ENCODE data around the gene SLC22A17.

The SLC22A17 gene

DNA sequence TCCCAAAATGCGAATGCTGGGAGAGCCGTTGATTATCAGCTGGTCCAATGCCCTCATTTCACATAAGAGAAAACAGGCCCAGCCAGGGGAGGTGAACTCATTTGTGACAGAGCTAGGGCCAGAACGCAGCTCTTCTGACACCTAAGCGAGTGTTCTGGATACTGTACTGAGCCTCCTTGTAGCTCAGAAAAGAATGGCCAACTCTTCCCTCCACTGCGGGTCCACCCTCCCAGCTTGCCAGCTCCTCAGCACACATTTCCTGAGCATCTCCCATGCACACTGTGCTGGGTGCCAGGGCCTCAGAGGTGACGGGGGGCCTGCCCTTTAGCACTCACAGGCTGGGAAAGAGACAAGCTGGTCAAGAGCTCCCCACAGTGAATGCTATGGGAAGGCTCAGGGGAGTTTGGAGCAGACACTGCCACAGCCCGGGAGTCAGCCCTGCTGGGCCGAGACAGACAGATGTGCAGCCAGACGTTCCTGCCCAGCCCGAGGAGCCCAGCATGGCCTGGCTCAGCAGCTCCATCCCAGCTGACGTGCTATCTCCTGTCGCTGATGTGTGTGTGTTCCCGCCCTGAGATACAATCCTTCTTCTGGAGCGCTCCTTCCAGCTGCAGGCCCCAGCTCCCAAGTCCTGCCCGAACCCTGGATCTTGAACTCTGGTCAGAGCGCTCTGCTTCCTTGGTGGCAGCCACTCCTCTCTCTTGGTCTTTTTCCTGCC, 27.7 kb upstream of the SLC22A17 start:
- no peaks in the 10 kb centered on the region for H3K9me3 ChIP-seq (ENCODE audit: control insufficient read depth, low read length)
- no peak for DNase-seq (ENCODE audit: low read depth)
- peaks cover 74% of the 10 kb centered on the region for H3K27me3 ChIP-seq (replicated peaks; ENCODE audit: control insufficient read depth, insufficient read depth, low read length)
- H3K9ac ChIP-seq (ENCODE audit: low read length) = no peak overlapping the region
- no peak overlapping the region for H3K4me3 ChIP-seq (ENCODE audit: low read length)
- no peaks in the 10 kb centered on the region for H3K36me3 ChIP-seq (ENCODE audit: control insufficient read depth, insufficient read depth, low read length, severe bottlenecking)
- no peaks in the 10 kb centered on the region for H3K4me1 ChIP-seq (ENCODE audit: control insufficient read depth, insufficient read depth, low read length)

DNA sequence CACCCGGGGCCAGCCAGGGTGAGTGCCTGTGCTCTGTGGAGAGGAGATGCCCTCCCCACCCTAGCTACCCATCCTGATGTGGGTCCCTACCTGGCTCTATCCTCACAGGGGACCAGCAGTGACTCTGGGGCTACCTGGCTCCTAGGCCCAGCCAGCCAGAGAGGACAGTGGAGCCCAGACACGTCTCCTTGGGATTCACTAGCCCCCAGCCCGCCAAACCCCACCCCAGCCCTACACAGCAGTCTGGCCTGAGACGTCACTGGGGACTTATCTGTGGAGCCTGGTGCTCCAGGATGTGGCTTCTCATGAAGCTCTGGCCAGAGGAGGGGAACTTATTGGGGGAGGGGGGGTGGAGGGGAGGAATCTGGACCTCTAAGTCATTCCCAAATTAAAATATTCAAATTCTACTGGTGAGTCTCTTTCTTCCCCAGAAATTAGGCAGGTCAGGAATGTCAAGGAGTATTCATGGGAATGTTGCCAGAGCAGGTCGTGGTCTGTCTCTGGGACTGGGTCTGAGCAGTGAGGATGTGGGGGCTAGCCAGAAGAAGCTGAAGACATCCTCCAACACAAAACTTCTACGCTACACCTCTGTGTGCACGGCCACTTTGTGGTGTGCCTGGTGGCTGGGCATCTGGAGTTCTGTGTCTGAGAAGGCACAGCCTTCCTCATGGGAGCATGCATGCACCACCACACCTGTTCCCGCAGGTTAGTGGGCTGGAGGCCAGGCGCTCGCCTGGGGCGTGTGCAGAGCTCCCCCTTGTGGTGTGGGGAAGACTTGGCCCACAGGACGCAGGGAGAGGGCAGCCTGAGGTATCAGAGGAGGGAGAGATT, 26.9 kb upstream of the SLC22A17 start:
- Histone ChIP-seq H3K4me1 (ENCODE audit: control insufficient read depth, insufficient read depth, low read length) (no peaks in the 10 kb centered on the region), H3K36me3 (ENCODE audit: control insufficient read depth, insufficient read depth, low read length, severe bottlenecking) (no peaks in the 10 kb centered on the region), H3K9me3 (ENCODE audit: control insufficient read depth, low read length) (no peaks in the 10 kb centered on the region), H3K9ac (ENCODE audit: low read length) (no peak overlapping the region), H3K4me3 (ENCODE audit: low read length) (no peak overlapping the region), H3K27me3 (replicated peaks; ENCODE audit: control insufficient read depth, insufficient read depth, low read length) (peaks cover 69% of the 10 kb centered on the region)
- DNase-seq (ENCODE audit: low read depth) = peak; percentile 75

DNA sequence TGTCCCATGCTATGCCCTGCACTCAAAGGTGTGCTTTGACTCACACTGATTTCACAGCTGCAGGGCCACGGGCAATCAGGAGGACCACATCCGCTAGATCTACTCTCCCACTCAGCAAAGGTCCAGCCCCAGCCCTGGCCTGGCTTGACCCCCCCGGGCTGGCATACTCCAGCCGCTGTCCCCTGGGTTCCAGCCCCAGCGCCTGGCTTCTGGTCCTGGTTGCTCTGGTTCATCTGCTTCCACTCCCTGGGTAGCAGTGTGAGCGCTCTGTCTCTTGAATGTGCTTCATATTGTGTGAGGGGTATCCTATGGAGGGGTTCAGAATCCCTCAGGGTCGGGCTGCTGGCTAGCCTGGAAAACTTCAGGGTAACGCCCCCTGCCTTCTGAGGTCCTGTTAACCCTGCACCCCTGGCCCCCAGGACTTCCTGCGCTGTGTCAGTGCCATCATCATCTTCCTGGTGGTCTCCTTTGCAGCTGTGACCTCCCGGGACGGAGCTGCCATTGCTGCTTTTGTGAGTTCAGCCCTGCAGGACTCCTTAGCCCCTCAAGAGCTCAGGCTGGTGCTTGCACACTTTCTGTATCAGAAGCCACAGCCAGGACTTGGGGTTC, 26.0 kb upstream of the SLC22A17 start:
- Histone ChIP-seq H3K36me3 (ENCODE audit: control insufficient read depth, insufficient read depth, low read length, severe bottlenecking) (no peaks in the 10 kb centered on the region), H3K27me3 (replicated peaks; ENCODE audit: control insufficient read depth, insufficient read depth, low read length) (peaks cover 74% of the 10 kb centered on the region), H3K4me1 (ENCODE audit: control insufficient read depth, insufficient read depth, low read length) (no peaks in the 10 kb centered on the region), H3K9me3 (ENCODE audit: control insufficient read depth, low read length) (no peaks in the 10 kb centered on the region), H3K9ac (ENCODE audit: low read length) (no peak overlapping the region), H3K4me3 (ENCODE audit: low read length) (no peak overlapping the region)
- no peak for DNase-seq (ENCODE audit: low read depth)

DNA sequence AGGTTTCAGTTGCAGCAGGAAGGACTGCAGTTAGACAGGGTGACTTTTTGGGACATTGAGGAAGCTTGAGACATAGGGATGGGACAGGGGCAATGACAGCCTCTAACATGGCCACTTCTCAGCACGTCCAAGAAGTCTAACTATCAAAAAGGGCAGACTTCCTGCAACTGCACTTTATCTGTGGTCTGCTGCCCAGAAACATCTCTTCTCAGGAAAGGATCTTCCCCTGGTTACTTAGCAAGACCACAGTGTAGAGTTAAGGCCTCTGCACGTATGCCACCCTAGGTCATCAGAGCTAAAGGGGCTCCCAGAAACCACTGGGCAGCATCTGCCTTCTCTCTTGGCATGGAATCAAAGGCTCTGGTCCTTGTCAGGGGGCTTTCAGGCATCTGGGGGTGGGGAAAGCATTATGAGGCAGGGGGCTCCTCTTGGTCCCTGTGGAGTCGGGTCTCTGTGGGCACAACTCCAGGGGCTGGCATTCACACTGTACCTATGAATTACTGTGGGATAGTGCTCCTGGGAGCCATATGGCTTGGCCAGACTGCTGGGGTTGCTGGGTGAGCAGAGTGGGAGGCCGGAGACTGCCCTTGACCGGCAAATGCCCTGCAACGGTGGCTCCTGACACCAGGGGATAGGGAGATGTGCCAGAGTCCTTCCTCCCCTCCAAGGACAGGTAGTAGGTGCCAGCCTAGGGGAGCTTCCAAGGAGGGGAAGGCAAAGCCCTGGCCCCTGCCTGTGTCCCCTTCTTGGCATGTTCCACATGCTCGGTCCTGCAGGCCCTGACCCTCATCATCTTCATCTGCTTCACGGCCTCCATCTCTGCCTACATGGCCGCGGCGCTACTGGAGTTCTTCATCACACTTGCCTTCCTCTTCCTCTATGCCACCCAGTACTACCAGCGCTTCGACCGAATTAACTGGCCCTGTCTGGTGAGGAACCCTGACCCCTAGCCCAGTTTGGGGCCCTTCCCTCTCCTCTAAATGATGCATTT, 25.2 kb upstream of the SLC22A17 start:
- H3K4me3 ChIP-seq (ENCODE audit: low read length) = no peak overlapping the region
- H3K27me3 ChIP-seq (replicated peaks; ENCODE audit: control insufficient read depth, insufficient read depth, low read length) = peaks cover 69% of the 10 kb centered on the region
- H3K4me1 ChIP-seq (ENCODE audit: control insufficient read depth, insufficient read depth, low read length) = no peaks in the 10 kb centered on the region
- H3K9ac ChIP-seq (ENCODE audit: low read length) = no peak overlapping the region
- no peaks in the 10 kb centered on the region for H3K36me3 ChIP-seq (ENCODE audit: control insufficient read depth, insufficient read depth, low read length, severe bottlenecking)
- no peak for DNase-seq (ENCODE audit: low read depth)
- no peaks in the 10 kb centered on the region for H3K9me3 ChIP-seq (ENCODE audit: control insufficient read depth, low read length)

DNA sequence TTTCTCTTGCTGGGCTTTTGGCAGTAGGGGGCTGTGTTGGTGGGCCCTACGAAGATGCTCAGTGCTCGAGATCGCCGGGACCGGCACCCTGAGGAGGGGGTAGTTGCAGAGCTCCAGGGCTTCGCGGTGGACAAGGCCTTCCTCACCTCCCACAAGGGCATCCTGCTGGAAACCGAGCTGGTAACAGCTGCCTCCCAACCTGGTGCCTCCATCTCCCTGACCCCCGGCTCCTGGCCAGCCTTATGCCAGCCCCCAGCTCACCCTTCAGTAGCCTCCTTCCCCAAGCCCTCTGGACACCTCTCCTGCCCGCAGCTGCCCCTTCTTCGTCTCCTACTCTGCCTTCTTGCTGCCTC, 24.5 kb upstream of the SLC22A17 start:
- Histone ChIP-seq H3K9me3 (ENCODE audit: control insufficient read depth, low read length) (no peaks in the 10 kb centered on the region), H3K4me3 (ENCODE audit: low read length) (no peak overlapping the region), H3K4me1 (ENCODE audit: control insufficient read depth, insufficient read depth, low read length) (no peaks in the 10 kb centered on the region), H3K9ac (ENCODE audit: low read length) (no peak overlapping the region), H3K36me3 (ENCODE audit: control insufficient read depth, insufficient read depth, low read length, severe bottlenecking) (no peaks in the 10 kb centered on the region), H3K27me3 (replicated peaks; ENCODE audit: control insufficient read depth, insufficient read depth, low read length) (peaks cover 65% of the 10 kb centered on the region)
- DNase-seq (ENCODE audit: low read depth) = no peak

DNA sequence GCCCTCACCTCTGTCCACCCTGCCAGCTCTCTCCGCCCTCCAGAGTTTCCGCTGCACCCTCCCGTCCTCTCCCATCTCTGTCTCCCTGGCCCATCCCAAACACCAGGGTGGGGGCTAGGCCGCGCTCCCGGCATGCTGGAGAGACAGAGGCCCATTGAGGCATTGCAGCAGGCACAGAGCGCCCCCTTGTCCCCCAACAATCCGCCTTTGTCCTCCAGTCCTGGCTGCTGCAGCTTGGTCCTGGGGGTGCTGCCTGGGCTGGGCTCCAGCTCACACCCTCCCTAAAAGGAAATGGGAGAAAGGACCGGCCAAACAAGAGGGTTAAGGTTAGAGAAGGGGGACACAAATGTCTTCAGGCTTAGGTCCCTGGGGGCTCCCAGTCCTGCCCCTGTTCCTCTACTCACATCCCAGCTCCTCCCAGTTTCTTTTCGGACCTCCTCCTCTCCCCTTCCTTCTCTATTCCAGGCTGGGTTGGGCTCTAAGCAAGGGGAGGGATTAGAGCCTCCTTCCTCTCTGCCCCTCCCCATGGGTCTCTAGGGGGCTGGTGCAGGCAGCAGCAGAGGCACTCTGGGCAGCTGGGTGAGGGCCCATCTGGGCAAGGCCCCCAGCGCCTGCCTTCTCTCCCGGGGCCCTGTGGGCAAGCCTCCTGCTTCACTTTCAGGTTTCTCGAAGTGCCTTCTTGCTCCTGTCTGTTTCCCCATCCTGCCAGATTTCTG, 24.0 kb upstream of the SLC22A17 start, which contains the start of gene CMTM5:
Gene CMTM5, plus strand, starts transcription at position 565 of the 716 bp plus-strand sequence. CDS start 206 bp downstream, outside the sequence.
- no peaks in the 10 kb centered on the region for H3K36me3 ChIP-seq (ENCODE audit: control insufficient read depth, insufficient read depth, low read length, severe bottlenecking)
- no peak within 1 kb of the TSS for H3K9ac ChIP-seq (ENCODE audit: low read length)
- DNase-seq (ENCODE audit: low read depth) = no peak
- no peaks in the 10 kb centered on the region for H3K4me1 ChIP-seq (ENCODE audit: control insufficient read depth, insufficient read depth, low read length)
- no peak within 1 kb of the TSS for H3K4me3 ChIP-seq (ENCODE audit: low read length)
- H3K27me3 ChIP-seq (replicated peaks; ENCODE audit: control insufficient read depth, insufficient read depth, low read length) = peaks cover 61% of the 10 kb centered on the region
- H3K9me3 ChIP-seq (ENCODE audit: control insufficient read depth, low read length) = no peaks in the 10 kb centered on the region

DNA sequence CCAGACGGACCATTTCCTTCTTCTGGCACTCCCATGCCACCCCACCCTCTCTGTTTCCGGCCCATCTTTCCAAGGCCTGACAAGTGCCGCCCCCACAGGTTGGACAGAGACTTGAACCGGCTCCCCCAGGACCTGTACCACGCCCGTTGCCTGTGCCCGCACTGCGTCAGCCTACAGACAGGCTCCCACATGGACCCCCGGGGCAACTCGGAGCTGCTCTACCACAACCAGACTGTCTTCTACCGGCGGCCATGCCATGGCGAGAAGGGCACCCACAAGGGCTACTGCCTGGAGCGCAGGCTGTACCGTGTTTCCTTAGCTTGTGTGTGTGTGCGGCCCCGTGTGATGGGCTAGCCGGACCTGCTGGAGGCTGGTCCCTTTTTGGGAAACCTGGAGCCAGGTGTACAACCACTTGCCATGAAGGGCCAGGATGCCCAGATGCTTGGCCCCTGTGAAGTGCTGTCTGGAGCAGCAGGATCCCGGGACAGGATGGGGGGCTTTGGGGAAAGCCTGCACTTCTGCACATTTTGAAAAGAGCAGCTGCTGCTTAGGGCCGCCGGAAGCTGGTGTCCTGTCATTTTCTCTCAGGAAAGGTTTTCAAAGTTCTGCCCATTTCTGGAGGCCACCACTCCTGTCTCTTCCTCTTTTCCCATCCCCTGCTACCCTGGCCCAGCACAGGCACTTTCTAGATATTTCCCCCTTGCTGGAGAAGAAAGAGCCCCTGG, 23.0 kb upstream of the SLC22A17 start:
- peaks cover 54% of the 10 kb centered on the region for H3K27me3 ChIP-seq (replicated peaks; ENCODE audit: control insufficient read depth, insufficient read depth, low read length)
- no peaks in the 10 kb centered on the region for H3K4me1 ChIP-seq (ENCODE audit: control insufficient read depth, insufficient read depth, low read length)
- H3K9ac ChIP-seq (ENCODE audit: low read length) = no peak overlapping the region
- DNase-seq (ENCODE audit: low read depth) = no peak
- no peaks in the 10 kb centered on the region for H3K36me3 ChIP-seq (ENCODE audit: control insufficient read depth, insufficient read depth, low read length, severe bottlenecking)
- H3K9me3 ChIP-seq (ENCODE audit: control insufficient read depth, low read length) = no peaks in the 10 kb centered on the region
- H3K4me3 ChIP-seq (ENCODE audit: low read length) = no peak overlapping the region

DNA sequence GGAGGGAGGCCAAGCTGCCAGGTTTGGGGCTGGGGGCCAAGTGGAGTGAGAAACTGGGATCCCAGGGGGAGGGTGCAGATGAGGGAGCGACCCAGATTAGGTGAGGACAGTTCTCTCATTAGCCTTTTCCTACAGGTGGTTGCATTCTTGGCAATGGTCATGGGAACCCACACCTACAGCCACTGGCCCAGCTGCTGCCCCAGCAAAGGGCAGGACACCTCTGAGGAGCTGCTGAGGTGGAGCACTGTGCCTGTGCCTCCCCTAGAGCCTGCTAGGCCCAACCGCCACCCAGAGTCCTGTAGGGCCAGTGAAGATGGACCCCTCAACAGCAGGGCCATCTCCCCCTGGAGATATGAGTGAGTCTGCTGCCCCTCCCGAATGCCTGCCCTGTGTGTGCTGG, 20.4 kb upstream of the SLC22A17 start:
- no peak for DNase-seq (ENCODE audit: low read depth)
- Histone ChIP-seq H3K9ac (ENCODE audit: low read length) (no peak overlapping the region), H3K4me3 (ENCODE audit: low read length) (no peak overlapping the region), H3K27me3 (replicated peaks; ENCODE audit: control insufficient read depth, insufficient read depth, low read length) (peaks cover 46% of the 10 kb centered on the region), H3K4me1 (ENCODE audit: control insufficient read depth, insufficient read depth, low read length) (no peaks in the 10 kb centered on the region), H3K36me3 (ENCODE audit: control insufficient read depth, insufficient read depth, low read length, severe bottlenecking) (no peaks in the 10 kb centered on the region), H3K9me3 (ENCODE audit: control insufficient read depth, low read length) (no peaks in the 10 kb centered on the region)

DNA sequence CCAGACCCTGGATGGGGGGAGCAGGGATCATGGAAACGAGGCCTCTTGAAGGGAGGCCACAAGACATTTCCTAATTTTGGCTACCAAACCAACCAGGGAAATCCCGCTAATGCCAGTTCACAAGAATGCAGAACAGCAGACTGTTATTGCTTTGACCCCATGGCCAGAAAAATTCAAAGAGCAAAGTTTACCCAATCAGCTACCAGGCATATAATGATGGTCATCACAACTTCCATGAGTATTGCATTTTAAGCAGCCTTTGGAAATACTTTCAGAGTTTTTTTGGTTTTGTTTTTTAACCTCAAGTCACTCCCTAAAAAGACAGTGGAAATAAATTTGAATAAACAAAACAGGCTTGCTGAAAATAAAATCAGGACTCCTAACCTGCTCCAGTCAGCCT, 19.8 kb upstream of the SLC22A17 start, which contains the start of gene IL25:
Gene IL25, plus strand, starts transcription at position 301 of the 400 bp plus-strand sequence.
- Histone ChIP-seq H3K9me3 (ENCODE audit: control insufficient read depth, low read length) (no peaks in the 10 kb centered on the region), H3K9ac (ENCODE audit: low read length) (no peak within 1 kb of the TSS), H3K27me3 (replicated peaks; ENCODE audit: control insufficient read depth, insufficient read depth, low read length) (peaks cover 51% of the 10 kb centered on the region), H3K36me3 (ENCODE audit: control insufficient read depth, insufficient read depth, low read length, severe bottlenecking) (no peaks in the 10 kb centered on the region), H3K4me3 (ENCODE audit: low read length) (no peak within 1 kb of the TSS), H3K4me1 (ENCODE audit: control insufficient read depth, insufficient read depth, low read length) (no peaks in the 10 kb centered on the region)
- no peak for DNase-seq (ENCODE audit: low read depth)

DNA sequence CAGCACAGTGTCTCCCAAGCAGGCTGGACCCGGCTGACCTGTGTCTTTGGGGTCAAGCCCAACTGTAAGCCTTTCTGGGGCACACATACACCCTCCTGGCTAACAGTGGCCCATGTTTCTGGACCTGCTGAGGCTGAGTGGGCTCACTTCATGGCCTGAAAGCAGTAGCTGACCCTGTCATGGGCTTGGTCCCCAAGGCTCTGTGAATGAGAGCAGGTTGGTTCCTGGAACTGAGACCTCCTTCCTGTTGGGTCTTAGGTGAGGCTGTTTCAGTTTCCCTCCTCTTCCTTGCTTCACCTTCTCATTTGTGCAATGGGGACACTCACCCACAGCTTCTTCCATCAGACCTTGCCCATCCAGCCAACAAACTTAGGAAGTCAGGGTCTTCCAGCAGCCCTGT, 19.2 kb upstream of the SLC22A17 start:
- Histone ChIP-seq H3K9ac (ENCODE audit: low read length) (no peak overlapping the region), H3K27me3 (replicated peaks; ENCODE audit: control insufficient read depth, insufficient read depth, low read length) (peaks cover 49% of the 10 kb centered on the region), H3K4me1 (ENCODE audit: control insufficient read depth, insufficient read depth, low read length) (no peaks in the 10 kb centered on the region), H3K9me3 (ENCODE audit: control insufficient read depth, low read length) (no peaks in the 10 kb centered on the region), H3K4me3 (ENCODE audit: low read length) (no peak overlapping the region), H3K36me3 (ENCODE audit: control insufficient read depth, insufficient read depth, low read length, severe bottlenecking) (no peaks in the 10 kb centered on the region)
- DNase-seq (ENCODE audit: low read depth) = no peak
